GM21381 (cell line): Measurements from ENCODE around the gene TMEM179.
"Not testable (repeated sequence)": the region's sequence is repeated elsewhere in the genome, so short reads cannot be mapped to it uniquely, and the experiment has no call there.

Experiments used
- ATAC-seq: cut with Tn5 transposase; IDR thresholded peaks from one replicate; pipeline ENCODE4 v1.9.1; 2021; ENCODE audit warnings: mild to moderate bottlenecking, moderate library complexity; ENCODE audit not compliant: unreplicated experiment

TMEM179 gene

GRCh38 chr14:104638190-104638589, 33.6 kb upstream of the TMEM179 start:
- ATAC-seq, result no peak

GRCh38 chr14:104637546-104638003, 33.0 kb upstream of the TMEM179 start:
- no peak for ATAC-seq

- ATAC-seq, result not testable (repeated sequence)
Observed at GRCh38 chr14:104636846-104637545, 32.4 kb upstream of the TMEM179 start.

- no peak for ATAC-seq
Observed at GRCh38 chr14:104636131-104636530, 31.6 kb upstream of the TMEM179 start.

GRCh38 chr14:104635717-104636116, 31.1 kb upstream of the TMEM179 start:
- ATAC-seq, result no peak

GRCh38 chr14:104634886-104635570, 30.5 kb upstream of the TMEM179 start:
- ATAC-seq, result no peak

GRCh38 chr14:104634138-104634760, 29.7 kb upstream of the TMEM179 start:
- ATAC-seq, result no peak

GRCh38 chr14:104633276-104634137, 28.9 kb upstream of the TMEM179 start:
- no peak for ATAC-seq

GRCh38 chr14:104632781-104633180, 28.2 kb upstream of the TMEM179 start:
- ATAC-seq, result no peak

- no peak for ATAC-seq
Observed at GRCh38 chr14:104624939-104625338, 20.4 kb upstream of the TMEM179 start.

GRCh38 chr14:104614126-104614812, 9.7 kb upstream of the TMEM179 start:
- no peak for ATAC-seq

GRCh38 chr14:104611881-104612280, 7.3 kb upstream of the TMEM179 start:
- no peak for ATAC-seq

GRCh38 chr14:104610749-104611310, 6.3 kb upstream of the TMEM179 start:
- ATAC-seq, result no peak

- no peak for ATAC-seq
Observed at GRCh38 chr14:104609666-104610065, 5.1 kb upstream of the TMEM179 start.

- ATAC-seq, result no peak
Observed at GRCh38 chr14:104603711-104604401, 716 bp downstream of the TMEM179 start.

GRCh38 chr14:104602933-104603325, 1.6 kb downstream of the TMEM179 start:
- ATAC-seq, result no peak

- no peak for ATAC-seq
Observed at GRCh38 chr14:104602315-104602932, 2.1 kb downstream of the TMEM179 start.

GRCh38 chr14:104601786-104602185, 2.8 kb downstream of the TMEM179 start:
- ATAC-seq, result no peak

- ATAC-seq, result no peak
Observed at GRCh38 chr14:104600805-104601204, 3.8 kb downstream of the TMEM179 start.
